Astrocyte (in vitro differentiated cells and primary cell): ENCODE measurements around the gene GLRA3.

Source experiments
- EZH2 ChIP-seq: IDR thresholded peaks from 2 replicates; pipeline ENCODE4 v1.6.1; 2012; ENCODE audit warnings: mild to moderate bottlenecking, low read length, inconsistent platforms; ENCODE audit not compliant: insufficient read depth
- TF ChIP-seq, protein P1 (sequence below): IDR thresholded peaks from 2 replicates; pipeline ENCODE4 v1.5.1; 2011; ENCODE audit warnings: low read depth, mild to moderate bottlenecking, inconsistent platforms, low read length, moderate library complexity; ENCODE audit not compliant: insufficient read depth

- TF ChIP-seq, protein P1, sequence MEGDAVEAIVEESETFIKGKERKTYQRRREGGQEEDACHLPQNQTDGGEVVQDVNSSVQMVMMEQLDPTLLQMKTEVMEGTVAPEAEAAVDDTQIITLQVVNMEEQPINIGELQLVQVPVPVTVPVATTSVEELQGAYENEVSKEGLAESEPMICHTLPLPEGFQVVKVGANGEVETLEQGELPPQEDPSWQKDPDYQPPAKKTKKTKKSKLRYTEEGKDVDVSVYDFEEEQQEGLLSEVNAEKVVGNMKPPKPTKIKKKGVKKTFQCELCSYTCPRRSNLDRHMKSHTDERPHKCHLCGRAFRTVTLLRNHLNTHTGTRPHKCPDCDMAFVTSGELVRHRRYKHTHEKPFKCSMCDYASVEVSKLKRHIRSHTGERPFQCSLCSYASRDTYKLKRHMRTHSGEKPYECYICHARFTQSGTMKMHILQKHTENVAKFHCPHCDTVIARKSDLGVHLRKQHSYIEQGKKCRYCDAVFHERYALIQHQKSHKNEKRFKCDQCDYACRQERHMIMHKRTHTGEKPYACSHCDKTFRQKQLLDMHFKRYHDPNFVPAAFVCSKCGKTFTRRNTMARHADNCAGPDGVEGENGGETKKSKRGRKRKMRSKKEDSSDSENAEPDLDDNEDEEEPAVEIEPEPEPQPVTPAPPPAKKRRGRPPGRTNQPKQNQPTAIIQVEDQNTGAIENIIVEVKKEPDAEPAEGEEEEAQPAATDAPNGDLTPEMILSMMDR, result no peak
- no peak for TF ChIP-seq EZH2
Measured at GRCh38 chr4:174657472-174657871, 171.6 kb downstream of the GLRA3 start.
